GM12878 (cell line): ENCODE measurements around the gene GRIK5. TPM values are rescaled to one million over a fixed set of nuclear protein-coding genes. Genes with fewer than 3 reads are reported as not detected.
A peak's percentile ranks its signal among the peaks of the same experiment; 100 is the strongest.

ENCODE experiments used
- ATAC-seq: fragments of 200-7000 bp; cut with Tn5 transposase; 3 replicates; pipeline ENCODE4 v1.9.1; 2020; ENCODE audit warnings: mild to moderate bottlenecking, moderate library complexity
- BruUV-seq: library from RNA; stranded (reverse); fragments of 400-500 nt; replicated peaks from 2 replicates; lab custom pipeline; 2021; lab: Mats Ljungman, UMichigan
- CTCF ChIA-PET: fragments of 300-600 bp; sonication (Branson Sonifier 250); formaldehyde crosslinking; extraction: SDS; loops from one replicate; lab custom pipeline; 2021; ENCODE audit warnings: inconsistent platforms; lab: Yijun Ruan, JAX
- POLR2A ChIA-PET: fragments of 350-600 bp; formaldehyde crosslinking; extraction: SDS; loops from one replicate; lab custom pipeline; 2021; ENCODE audit warnings: inconsistent platforms; lab: Charles Lee
- RAD21 ChIA-PET: fragments of 300-600 bp; sonication (Branson Sonifier 250); formaldehyde crosslinking; loops from one replicate; lab custom pipeline; 2023; ENCODE audit warnings: antibody characterized with exemption; ENCODE audit not compliant: unreplicated experiment; lab: Charles Lee
- SMC1A ChIA-PET: fragments of 300-600 bp; sonication (Branson Sonifier 250); formaldehyde crosslinking; loops from one replicate; lab custom pipeline; 2023; ENCODE audit not compliant: unreplicated experiment, uncharacterized antibody; lab: Charles Lee
- DNase-seq: peaks from one replicate; pipeline ENCODE4 v3.0.0-alpha.2; 2011; ENCODE audit warnings: low read depth, low spot score
- FAIRE-seq: peaks from 3 replicates; lab custom pipeline; 2011; peaks lifted over from hg19 to GRCh38; lab: Jason Lieb, UNC
- H2AFZ ChIP-seq: 2 replicates; pipeline ENCODE4 v1.6.0; 2011; ENCODE audit warnings: low read depth, low read length, control low read depth; ENCODE audit not compliant: control insufficient read depth
- H3K27ac ChIP-seq: 2 replicates; pipeline ENCODE4 v1.5.1; 2011; ENCODE audit warnings: control low read depth; ENCODE audit not compliant: control insufficient read depth, insufficient read depth
- H3K27me3 ChIP-seq, 2 experiments: replicated peaks in 1 of 2; 2 replicates each; pipeline versions ENCODE4 v1.6.0 to v1.6.1; 2011; ENCODE audit warnings: low read length in 1 of 2; ENCODE audit not compliant: control insufficient read depth in 2 of 2, insufficient read depth in 2 of 2
- H3K36me3 ChIP-seq, 2 experiments: 2 replicates each; pipeline ENCODE4 v1.5.1; 2011; ENCODE audit warnings: low read length in 1 of 2; ENCODE audit not compliant: control insufficient read depth in 2 of 2, insufficient read depth in 2 of 2
- H3K4me1 ChIP-seq: 2 replicates; pipeline ENCODE4 v1.6.1; 2011; ENCODE audit warnings: mild to moderate bottlenecking, low read length, moderate library complexity, mixed read lengths; ENCODE audit not compliant: control insufficient read depth, insufficient read depth
- H3K4me2 ChIP-seq: 2 replicates; pipeline ENCODE4 v1.6.0; 2011; ENCODE audit warnings: control low read depth; ENCODE audit not compliant: control insufficient read depth, insufficient read depth
- H3K4me3 ChIP-seq: fragments of 200-600 bp; sonication (generic); 2 replicates; pipeline ENCODE4 v1.5.1; 2016
- H3K79me2 ChIP-seq: 2 replicates; pipeline ENCODE4 v1.6.0; 2011; ENCODE audit warnings: low read length; ENCODE audit not compliant: control insufficient read depth, insufficient read depth
- H3K9ac ChIP-seq: 2 replicates; pipeline ENCODE4 v1.8.0; 2011; ENCODE audit warnings: low read length, control low read depth, mixed read lengths; ENCODE audit not compliant: control insufficient read depth, insufficient read depth
- H3K9me3 ChIP-seq: replicated peaks from 3 replicates; pipeline ENCODE4 v1.5.1; 2011; ENCODE audit warnings: mild to moderate bottlenecking, low read length; ENCODE audit not compliant: control insufficient read depth, insufficient read depth
- H4K20me1 ChIP-seq: 2 replicates; pipeline ENCODE4 v1.6.0; 2011; ENCODE audit not compliant: control insufficient read depth, insufficient read depth
- BMI1 ChIP-seq: fragments of 450-650 bp; IDR thresholded peaks from 2 replicates; pipeline ENCODE4 v1.6.1; 2016; ENCODE audit warnings: mild to moderate bottlenecking, moderate library complexity, borderline replicate concordance
- FOXK2 ChIP-seq: fragments of 450-650 bp; IDR thresholded peaks from 2 replicates; pipeline ENCODE4 v1.6.1; 2017; ENCODE audit warnings: mild to moderate bottlenecking, moderate library complexity
- FOXM1 ChIP-seq: IDR thresholded peaks from 2 replicates; pipeline ENCODE4 v1.6.1; 2012; ENCODE audit warnings: low read depth, mild to moderate bottlenecking, inconsistent platforms, low read length, moderate library complexity
- IRF3 ChIP-seq: fragments of 450-650 bp; IDR thresholded peaks from 2 replicates; pipeline ENCODE4 v1.6.1; 2014; ENCODE audit warnings: mild to moderate bottlenecking
- JUNB ChIP-seq: IDR thresholded peaks from 2 replicates; pipeline ENCODE4 v1.6.1; 2016; ENCODE audit warnings: antibody characterized with exemption, mild to moderate bottlenecking
- LARP7 ChIP-seq: fragments of 450-650 bp; IDR thresholded peaks from 2 replicates; pipeline ENCODE4 v1.6.1; 2017; ENCODE audit warnings: mild to moderate bottlenecking
- MTA2 ChIP-seq: fragments of 450-650 bp; IDR thresholded peaks from 2 replicates; pipeline ENCODE4 v1.6.1; 2016; ENCODE audit warnings: low read depth, mild to moderate bottlenecking, moderate library complexity
- NR2C2 ChIP-seq: IDR thresholded peaks from 2 replicates; pipeline ENCODE4 v1.6.1; 2011; ENCODE audit warnings: borderline replicate concordance, low read depth; ENCODE audit not compliant: control insufficient read depth, insufficient read length
- NRF1 ChIP-seq: conservative IDR thresholded peaks from 2 replicates; pipeline ENCODE4 v1.6.1; 2011; ENCODE audit warnings: mild to moderate bottlenecking, low read depth, low read length, improper control_type of control experiment
- RB1 ChIP-seq: fragments of 450-650 bp; formaldehyde crosslinking; IDR thresholded peaks from 2 replicates; pipeline ENCODE4 v1.6.1; 2017; ENCODE audit warnings: mild to moderate bottlenecking, borderline replicate concordance
- RELB ChIP-seq: fragments of 450-650 bp; IDR thresholded peaks from 2 replicates; pipeline ENCODE4 v1.6.1; 2017; ENCODE audit warnings: low read depth, mild to moderate bottlenecking, moderate library complexity
- WRNIP1 ChIP-seq: IDR thresholded peaks from 2 replicates; pipeline ENCODE4 v1.6.1; 2011; ENCODE audit warnings: low read depth, low read length, improper control_type of control experiment, borderline replicate concordance
- YBX1 ChIP-seq: fragments of 450-650 bp; IDR thresholded peaks from 2 replicates; pipeline ENCODE4 v1.6.1; 2016; ENCODE audit warnings: antibody characterized with exemption
- YY1 ChIP-seq: IDR thresholded peaks from 2 replicates; pipeline ENCODE4 v1.6.1; 2011; ENCODE audit warnings: low read depth, mild to moderate bottlenecking, low read length
- ZBTB4 ChIP-seq: fragments of 450-650 bp; formaldehyde crosslinking; IDR thresholded peaks from 2 replicates; pipeline ENCODE4 v1.4.0; 2022; ENCODE audit warnings: mild to moderate bottlenecking, moderate library complexity
- ZSCAN29 ChIP-seq: fragments of 450-650 bp; IDR thresholded peaks from 2 replicates; pipeline ENCODE4 v1.6.1; 2017; ENCODE audit warnings: mild to moderate bottlenecking, moderate library complexity
- WGBS: methylation state at CpG from one replicate; pipeline ENCODE4 v1.1.6; 2016; ENCODE audit warnings: low lambda C conversion rate; ENCODE audit not compliant: insufficient replicate concordance, insufficient coverage; ENCODE audit errors: missing lambda C conversion rate; 5-methylcytosine and 5-hydroxymethylcytosine counted together
- in situ Hi-C: fragments of 300-500 bp; cut with MboI; formaldehyde crosslinking; loops from 9 replicates; pipeline ENCODE4 v1.14.3; 2018; ENCODE audit warnings: mixed read lengths
- intact Hi-C: fragments of 100-400 bp; cut with micrococcal nuclease; formaldehyde crosslinking; loops from one replicate; pipeline ENCODE4 v1.14.2; 2022; ENCODE audit not compliant: unreplicated experiment
- polyA plus RNA-seq, 11 experiments: library from polyadenylated mRNA; depleted of rRNA in 4 of 11; unstranded in 6 of 11; stranded (reverse) in 5 of 11; fragments of >200 nt; fragmentation: Nextera tagmentation in 4 of 11; fragmentation: Illumina TruSeq in 1 of 11; extraction: Ambion mirVana in 4 of 11; extraction: Trizol in 1 of 11; gene quantifications; 1 replicate in 1 of 11; 2 replicates in 10 of 11; pipeline versions ENCODE4 v1.2.1 to v1.2.3, GENCODE V29; 2011 to 2016; ENCODE audit warnings: inconsistent platforms in 2 of 11, missing spikeins in 2 of 11, low read depth in 1 of 11
- total RNA-seq, 4 experiments: library from RNA; depleted of rRNA in 3 of 4; stranded (reverse); fragments of >200 nt in 3 of 4; fragmentation: Illumina TruSeq in 1 of 4; extraction: Trizol in 1 of 4; gene quantifications; 2 replicates each; pipeline versions ENCODE4 v1.2.1 to v1.2.3, GENCODE V29; 2013 to 2021

GRIK5 gene
- total and polyA plus RNA-seq, 10 of the 15 experiments (the other 5 are each of a cell fraction or from before 2014, with no cell fraction given) = 0.03 to 0.23 (median 0.07) TPM; not detected in 3

- Histone ChIP-seq H3K27me3 (no peaks in the 10 kb centered on the region), H3K4me3 (no peak overlapping the region), H2AFZ (no peak overlapping the region), H3K36me3 (peaks cover 18 to 30% of the 10 kb centered on the region in 2 experiments; a peak in 3 of 4 replicates), H3K4me1 (peaks cover 16% of the 10 kb centered on the region), H3K9me3 (no peaks in the 10 kb centered on the region), H4K20me1 (peaks cover 5% of the 10 kb centered on the region; the same call in 1 of the 2 replicates), H3K9ac (no peak overlapping the region; the same call in 1 of the 2 replicates), H3K27ac (no peak overlapping the region), H3K4me2 (peak overlapping the region; percentile 86), H3K79me2 (peaks cover 32% of the 10 kb centered on the region)
- 100% methylated on average over 1 of the region's 1 CpG for WGBS
- intact Hi-C loops (no loop called here), in situ Hi-C loops (no loop called here)
- TF ChIP-seq YBX1 = no peak
- TF ChIP-seq ZSCAN29 = no peak
- TF ChIP-seq FOXK2 = no peak
- no peak for TF ChIP-seq RB1
- TF ChIP-seq NR2C2 = no peak
- TF ChIP-seq NRF1 = no peak
- TF ChIP-seq BMI1 = no peak
- no peak for TF ChIP-seq RELB
- no peak for TF ChIP-seq MTA2
- TF ChIP-seq LARP7 = no peak
- TF ChIP-seq WRNIP1 = no peak
- no peak for TF ChIP-seq JUNB
- TF ChIP-seq IRF3 = no peak
- TF ChIP-seq FOXM1 = no peak
- no peak for TF ChIP-seq ZBTB4 (CRISPR knock-in tag)
- TF ChIP-seq YY1 = no peak
- ChIA-PET POLR2A (no interaction called here), CTCF (interaction anchor here (0.6 kb wide), 1 partner anchor 74 kb away, joined by 3 read pairs; no protein-coding TSS in a partner anchor), SMC1A (interaction anchor here (1.3 kb wide), 1 partner anchor 25 kb away, joined by 3 read pairs; no protein-coding TSS in a partner anchor), RAD21 (no interaction called here)
- ATAC-seq = no peak
- no peak for FAIRE-seq
- BruUV-seq = no TSS peak
- DNase-seq = no peak
Observed at GRCh38 chr19:42078058-42078457, 8.1 kb upstream of the GRIK5 start.
